Keratinocyte (primary cell): Measurements from ENCODE around the gene SLC25A28. TPM values are rescaled to one million over a fixed set of nuclear protein-coding genes. Genes with fewer than 3 reads are reported as not detected.

Source experiments
- DNase-seq: peaks from one replicate; pipeline ENCODE4 v3.0.0-alpha.2; 2011; ENCODE audit warnings: low read depth, missing footprints, low spot score
- FAIRE-seq: peaks from 2 replicates; lab custom pipeline; 2011; peaks lifted over from hg19 to GRCh38; lab: Jason Lieb, UNC
- H2AFZ ChIP-seq: 2 replicates; pipeline ENCODE4 v1.6.0; 2012; ENCODE audit warnings: low read length, control low read depth, inconsistent platforms; ENCODE audit not compliant: control insufficient read depth
- H3K27ac ChIP-seq: 2 replicates; pipeline ENCODE4 v1.5.1; 2011; ENCODE audit warnings: low read length; ENCODE audit not compliant: control insufficient read depth, insufficient read depth
- H3K27me3 ChIP-seq: 3 replicates; pipeline ENCODE4 v1.6.0; 2011; ENCODE audit warnings: low read length; ENCODE audit not compliant: control insufficient read depth, insufficient read depth; ENCODE audit errors: extremely low read depth
- H3K36me3 ChIP-seq, 2 experiments: 2 replicates in 1 of 2; 3 replicates in 1 of 2; pipeline ENCODE4 v1.5.1; 2011; ENCODE audit warnings: low read length in 2 of 2, mild to moderate bottlenecking in 1 of 2; ENCODE audit not compliant: control insufficient read depth in 2 of 2, insufficient read depth in 2 of 2; ENCODE audit errors: extremely low read depth in 1 of 2
- H3K4me1 ChIP-seq: 3 replicates; pipeline ENCODE4 v1.5.1; 2011; ENCODE audit warnings: low read length; ENCODE audit not compliant: control insufficient read depth, insufficient read depth; ENCODE audit errors: extremely low read depth
- H3K4me2 ChIP-seq: 3 replicates; pipeline ENCODE4 v1.6.0; 2011; ENCODE audit warnings: low read depth, low read length; ENCODE audit not compliant: control insufficient read depth, insufficient read depth; ENCODE audit errors: extremely low read depth
- H3K4me3 ChIP-seq, 3 experiments: fragments of 200-600 bp in 1 of 3; sonication (generic) in 1 of 3; 2 replicates in 2 of 3; 3 replicates in 1 of 3; pipeline ENCODE4 v1.5.1; 2011 to 2016; ENCODE audit warnings: low read length in 3 of 3, mild to moderate bottlenecking in 3 of 3, control low read depth in 2 of 3, inconsistent platforms in 1 of 3, low read depth in 1 of 3, mixed read lengths in 1 of 3, mixed run types in 1 of 3, moderate library complexity in 1 of 3; ENCODE audit not compliant: control insufficient read depth in 2 of 3, insufficient read depth in 2 of 3; ENCODE audit errors: extremely low read depth in 1 of 3
- H3K79me2 ChIP-seq: 2 replicates; pipeline ENCODE4 v1.6.0; 2012; ENCODE audit warnings: low read length; ENCODE audit not compliant: control insufficient read depth, insufficient read depth
- H3K9ac ChIP-seq: 3 replicates; pipeline ENCODE4 v1.6.0; 2011; ENCODE audit warnings: low read length; ENCODE audit not compliant: control insufficient read depth, insufficient read depth; ENCODE audit errors: extremely low read depth
- H3K9me1 ChIP-seq: 3 replicates; pipeline ENCODE4 v1.6.0; 2011; ENCODE audit warnings: low read length; ENCODE audit not compliant: control insufficient read depth, insufficient read depth; ENCODE audit errors: extremely low read depth
- H3K9me3 ChIP-seq: 2 replicates; pipeline ENCODE4 v1.5.1; 2012; ENCODE audit warnings: low read depth, low read length; ENCODE audit not compliant: control insufficient read depth
- H4K20me1 ChIP-seq: 3 replicates; pipeline ENCODE4 v1.6.0; 2011; ENCODE audit warnings: low read length; ENCODE audit not compliant: control insufficient read depth, insufficient read depth; ENCODE audit errors: extremely low read depth
- EZH2 ChIP-seq: IDR thresholded peaks from one replicate; pipeline ENCODE4 v1.6.1; 2012; ENCODE audit warnings: inconsistent platforms, mild to moderate bottlenecking, low read length, moderate library complexity
- dilution Hi-C: fragments of 300-500 bp; cut with MboI; formaldehyde crosslinking; loops from one replicate; pipeline ENCODE4 v1.7.0; 2020; ENCODE audit warnings: low sequenced_read_pairs; ENCODE audit not compliant: extremely low pct_ligation_motif_present
- polyA plus RNA-seq, 5 experiments: library from polyadenylated mRNA; depleted of rRNA in 3 of 5; stranded (reverse) in 3 of 5; stranded (forward) in 1 of 5; unstranded in 1 of 5; fragments of >200 nt; gene quantifications; 1 replicate in 1 of 5; 2 replicates in 3 of 5; 3 replicates in 1 of 5; pipeline versions ENCODE4 v1.2.1 to v1.2.3, GENCODE V29; 2011 to 2012; ENCODE audit warnings: missing spikeins in 2 of 5, low read depth in 1 of 5, low replicate concordance in 1 of 5
- TF ChIP-seq, protein P1 (sequence below), 3 experiments: IDR thresholded peaks in 1 of 3; conservative IDR thresholded peaks in 1 of 3; optimal IDR thresholded peaks in 1 of 3; 2 replicates in 2 of 3; 3 replicates in 1 of 3; pipeline versions ENCODE3 to v1.5.1; 2011; ENCODE audit warnings: low read length in 3 of 3, mild to moderate bottlenecking in 3 of 3, moderate library complexity in 2 of 3, control low read depth in 1 of 3, inconsistent platforms in 1 of 3; ENCODE audit not compliant: insufficient read depth in 2 of 3; ENCODE audit errors: extremely low read depth in 1 of 3

Gene SLC25A28
- polyA plus RNA-seq, 1 donor (not counting 4 experiments of a cell fraction or from before 2014, with no cell fraction given), result 52.3 TPM

GRCh38 chr10:99565166-99565565, 55.1 kb downstream of the SLC25A28 start:
- TF ChIP-seq, protein P1, sequence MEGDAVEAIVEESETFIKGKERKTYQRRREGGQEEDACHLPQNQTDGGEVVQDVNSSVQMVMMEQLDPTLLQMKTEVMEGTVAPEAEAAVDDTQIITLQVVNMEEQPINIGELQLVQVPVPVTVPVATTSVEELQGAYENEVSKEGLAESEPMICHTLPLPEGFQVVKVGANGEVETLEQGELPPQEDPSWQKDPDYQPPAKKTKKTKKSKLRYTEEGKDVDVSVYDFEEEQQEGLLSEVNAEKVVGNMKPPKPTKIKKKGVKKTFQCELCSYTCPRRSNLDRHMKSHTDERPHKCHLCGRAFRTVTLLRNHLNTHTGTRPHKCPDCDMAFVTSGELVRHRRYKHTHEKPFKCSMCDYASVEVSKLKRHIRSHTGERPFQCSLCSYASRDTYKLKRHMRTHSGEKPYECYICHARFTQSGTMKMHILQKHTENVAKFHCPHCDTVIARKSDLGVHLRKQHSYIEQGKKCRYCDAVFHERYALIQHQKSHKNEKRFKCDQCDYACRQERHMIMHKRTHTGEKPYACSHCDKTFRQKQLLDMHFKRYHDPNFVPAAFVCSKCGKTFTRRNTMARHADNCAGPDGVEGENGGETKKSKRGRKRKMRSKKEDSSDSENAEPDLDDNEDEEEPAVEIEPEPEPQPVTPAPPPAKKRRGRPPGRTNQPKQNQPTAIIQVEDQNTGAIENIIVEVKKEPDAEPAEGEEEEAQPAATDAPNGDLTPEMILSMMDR (optimal IDR thresholded peaks at IDR 0.05 in 1 of 3, IDR thresholded peaks at IDR 0.05 in 1 of 3, conservative IDR thresholded peaks at IDR 0.05 in 1 of 3; ENCODE audit: extremely low read depth in 1 of 3, insufficient read depth in 2 of 3, low read length in 3 of 3), result no peak
- no peak for TF ChIP-seq EZH2
- Histone ChIP-seq H3K27ac (no peak overlapping the region), H3K36me3 (no peaks in the 10 kb centered on the region), H3K27me3 (no peaks in the 10 kb centered on the region), H2AFZ (no peak overlapping the region), H3K4me3 (no peak overlapping the region), H3K79me2 (no peaks in the 10 kb centered on the region), H3K4me2 (no peak overlapping the region), H3K9me1 (no peaks in the 10 kb centered on the region), H3K4me1 (no peaks in the 10 kb centered on the region), H3K9me3 (no peaks in the 10 kb centered on the region), H3K9ac (no peak overlapping the region), H4K20me1 (no peaks in the 10 kb centered on the region)
- FAIRE-seq (no peak), DNase-seq (no peak)
- dilution Hi-C loops, result no loop called here

- DNase-seq (no peak), FAIRE-seq (no peak)
- Histone ChIP-seq H3K4me1 (no peaks in the 10 kb centered on the region), H3K36me3 (no peaks in the 10 kb centered on the region), H3K79me2 (no peaks in the 10 kb centered on the region), H3K27ac (no peak overlapping the region), H3K9me3 (no peaks in the 10 kb centered on the region), H3K4me2 (no peak overlapping the region), H2AFZ (no peak overlapping the region), H3K9me1 (no peaks in the 10 kb centered on the region), H3K4me3 (no peak overlapping the region), H4K20me1 (no peaks in the 10 kb centered on the region), H3K27me3 (no peaks in the 10 kb centered on the region), H3K9ac (no peak overlapping the region)
- TF ChIP-seq, protein P1 (optimal IDR thresholded peaks at IDR 0.05 in 1 of 3, IDR thresholded peaks at IDR 0.05 in 1 of 3, conservative IDR thresholded peaks at IDR 0.05 in 1 of 3; ENCODE audit: extremely low read depth in 1 of 3, insufficient read depth in 2 of 3, low read length in 3 of 3), result no peak
- no peak for TF ChIP-seq EZH2
- dilution Hi-C loops, result no loop called here
Measured at GRCh38 chr10:99564361-99564760, 55.9 kb downstream of the SLC25A28 start.
